CD14-positive monocyte (primary cell): Measurements from ENCODE around the gene NSG2. TPM values are rescaled to one million over a fixed set of nuclear protein-coding genes. Genes with fewer than 3 reads are reported as not detected.

Experiments
- DNase-seq, 3 donors: peaks; one replicate each; pipeline ENCODE4 v3.0.0-alpha.2; 2011 to 2022
- H2AFZ ChIP-seq: 2 replicates; pipeline ENCODE4 v1.6.0; 2012; ENCODE audit warnings: mild to moderate bottlenecking, low read depth, low read length, inconsistent platforms; ENCODE audit not compliant: insufficient read depth, poor library complexity, severe bottlenecking
- H3K27ac ChIP-seq, 2 donors: 1 replicate in 1 of 2; 2 replicates in 1 of 2; pipeline ENCODE4 v1.5.1; 2012 to 2013; ENCODE audit warnings: low read length in 2 of 2, control low read depth in 1 of 2, inconsistent platforms in 1 of 2, low read depth in 1 of 2, mild to moderate bottlenecking in 1 of 2
- H3K27me3 ChIP-seq, 2 donors: one replicate each; pipeline versions ENCODE4 v1.6.0 to v1.6.1; 2011 to 2013; ENCODE audit warnings: low read length in 2 of 2; ENCODE audit not compliant: control insufficient read depth in 2 of 2, insufficient read depth in 2 of 2
- H3K36me3 ChIP-seq, 2 donors: replicated peaks in 1 of 2; 1 replicate in 1 of 2; 2 replicates in 1 of 2; pipeline versions ENCODE4 v1.5.1 to v1.6.1; 2012 to 2013; ENCODE audit warnings: low read length in 2 of 2, control low read depth in 1 of 2, inconsistent platforms in 1 of 2, mild to moderate bottlenecking in 1 of 2; ENCODE audit not compliant: insufficient read depth in 2 of 2, control insufficient read depth in 1 of 2
- H3K4me1 ChIP-seq, 2 donors: 1 replicate in 1 of 2; 2 replicates in 1 of 2; pipeline versions ENCODE4 v1.5.1 to v1.6.1; 2012 to 2013; ENCODE audit warnings: low read length in 2 of 2, control low read depth in 1 of 2, inconsistent platforms in 1 of 2, mild to moderate bottlenecking in 1 of 2, moderate library complexity in 1 of 2; ENCODE audit not compliant: insufficient read depth in 2 of 2, control insufficient read depth in 1 of 2
- H3K4me2 ChIP-seq: replicated peaks from 2 replicates; pipeline ENCODE3; 2012; ENCODE audit warnings: low read length, moderate library complexity, mild to moderate bottlenecking; ENCODE audit not compliant: poor library complexity, severe bottlenecking; ENCODE audit errors: extremely low read depth
- H3K4me3 ChIP-seq, 3 experiments: fragments of 200-600 bp in 1 of 3; sonication (generic) in 1 of 3; replicated peaks in 1 of 3; 1 replicate in 2 of 3; 2 replicates in 1 of 3; pipeline ENCODE4 v1.5.1; 2011 to 2013; ENCODE audit warnings: low read length in 3 of 3, mild to moderate bottlenecking in 3 of 3, control low read depth in 2 of 3, low read depth in 2 of 3, inconsistent platforms in 1 of 3, moderate library complexity in 1 of 3
- H3K79me2 ChIP-seq: 2 replicates; pipeline ENCODE4 v1.6.0; 2012; ENCODE audit warnings: mild to moderate bottlenecking, control low read depth, inconsistent platforms, low read length, moderate library complexity; ENCODE audit not compliant: insufficient read depth
- H3K9ac ChIP-seq: 2 replicates; pipeline ENCODE4 v1.6.0; 2017; ENCODE audit warnings: low read length, mild to moderate bottlenecking; ENCODE audit not compliant: insufficient read depth, poor library complexity, severe bottlenecking
- H3K9me3 ChIP-seq, 2 donors: replicated peaks in 1 of 2; 1 replicate in 1 of 2; 2 replicates in 1 of 2; pipeline versions ENCODE4 v1.5.1 to v1.6.1; 2012 to 2013; ENCODE audit warnings: low read length in 2 of 2, control low read depth in 1 of 2; ENCODE audit not compliant: control insufficient read depth in 1 of 2, insufficient read depth in 1 of 2
- H4K20me1 ChIP-seq: 2 replicates; pipeline ENCODE4 v1.6.0; 2012; ENCODE audit warnings: mild to moderate bottlenecking, low read length, control low read depth, moderate library complexity; ENCODE audit not compliant: insufficient read depth
- H3K27ac Mint-ChIP-seq, 7 donors: one replicate each; pipeline ENCODE4 v1.8.0; 2020; ENCODE audit warnings: mild to moderate bottlenecking in 7 of 7, mixed read lengths in 7 of 7, moderate library complexity in 6 of 7, inconsistent platforms in 2 of 7
- H3K27me3 Mint-ChIP-seq, 3 donors: one replicate each; pipeline ENCODE4 v1.8.0; 2021 to 2022; ENCODE audit warnings: low read depth in 3 of 3, mild to moderate bottlenecking in 3 of 3, mixed read lengths in 3 of 3, moderate library complexity in 3 of 3, inconsistent platforms in 1 of 3
- H3K36me3 Mint-ChIP-seq, 2 donors: one replicate each; pipeline ENCODE4 v1.8.0; 2020; ENCODE audit warnings: mixed read lengths in 2 of 2, inconsistent platforms in 1 of 2, mild to moderate bottlenecking in 1 of 2
- H3K4me1 Mint-ChIP-seq: one replicate; pipeline ENCODE4 v1.8.0; 2020; ENCODE audit warnings: mild to moderate bottlenecking, mixed read lengths
- H3K4me3 Mint-ChIP-seq, 2 donors: one replicate each; pipeline ENCODE4 v1.8.0; 2020; ENCODE audit warnings: mild to moderate bottlenecking in 2 of 2, mixed read lengths in 2 of 2, moderate library complexity in 1 of 2
- H3K9me3 Mint-ChIP-seq, 7 donors: one replicate each; pipeline ENCODE4 v1.8.0; 2020 to 2022; ENCODE audit warnings: mixed read lengths in 7 of 7, mild to moderate bottlenecking in 6 of 7, moderate library complexity in 6 of 7, inconsistent platforms in 2 of 7
- WGBS: methylation state at CpG from one replicate; pipeline ENCODE4 v1.1.5; 2013; ENCODE audit warnings: missing lambda C conversion rate; ENCODE audit not compliant: insufficient coverage; 5-methylcytosine and 5-hydroxymethylcytosine counted together
- intact Hi-C, 2 donors: fragments of 100-400 bp; cut with micrococcal nuclease; formaldehyde crosslinking; loops; one replicate each; pipeline versions ENCODE4 v1.15.0 to v1.15.1; 2023
- polyA plus RNA-seq, 3 donors: library from polyadenylated mRNA; depleted of rRNA in 1 of 3; unstranded in 2 of 3; stranded (reverse) in 1 of 3; fragments of 300-500 nt in 2 of 3; fragments of >200 nt in 1 of 3; fragmentation: Illumina TruSeq in 2 of 3; gene quantifications; 1 replicate in 2 of 3; 2 replicates in 1 of 3; pipeline ENCODE4 v1.2.3, GENCODE V29; 2012 to 2021
- TF ChIP-seq, protein P1 (sequence below): fragments of 200-600 bp; IDR thresholded peaks from one replicate; pipeline ENCODE4 v1.8.0; 2022; ENCODE audit warnings: antibody characterized with exemption, mild to moderate bottlenecking

Gene NSG2
- polyA plus RNA-seq, 3 donors = not detected

DNA sequence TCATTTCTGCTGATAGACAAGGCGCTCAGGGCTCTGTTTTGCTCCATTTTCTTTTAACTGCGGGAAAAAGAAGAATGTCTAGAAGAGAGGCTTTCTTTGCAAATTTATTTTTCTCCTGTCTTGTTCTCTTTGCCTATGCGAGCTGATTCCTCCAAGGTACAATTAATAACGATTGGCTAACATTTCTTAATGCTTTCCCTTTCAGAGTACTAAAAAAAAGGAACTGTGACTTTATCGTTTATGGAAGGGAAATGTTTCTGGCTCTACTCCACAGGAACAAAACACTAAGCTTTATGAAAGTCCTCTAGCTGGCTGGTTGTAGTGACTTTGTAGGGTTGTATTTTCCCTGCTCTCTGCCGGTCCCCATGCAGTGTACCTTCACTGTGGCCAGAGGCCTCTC lies 11.7 kb downstream of the NSG2 start:
- Mint-ChIP-seq H3K9me3 (peaks cover 0 to 2% (median 0%) of the 10 kb centered on the region in 7 donors), H3K4me1 (no peaks in the 10 kb centered on the region), H3K27ac (no peak overlapping the region), H3K36me3 (no peaks in the 10 kb centered on the region), H3K4me3 (no peak overlapping the region), H3K27me3 (peaks cover 3 to 7% (median 4%) of the 10 kb centered on the region in 3 donors)
- Histone ChIP-seq H2AFZ (no peak overlapping the region), H3K79me2 (no peaks in the 10 kb centered on the region), H3K4me1 (no peaks in the 10 kb centered on the region), H3K4me3 (no peak overlapping the region), H3K27ac (no peak overlapping the region), H3K27me3 (peaks cover 0 to 3% of the 10 kb centered on the region in 2 donors), H4K20me1 (no peaks in the 10 kb centered on the region), H3K9ac (no peak overlapping the region), H3K4me2 (no peak overlapping the region), H3K9me3 (no peaks in the 10 kb centered on the region), H3K36me3 (no peaks in the 10 kb centered on the region)
- intact Hi-C loops = no loop called here
- TF ChIP-seq, protein P1, sequence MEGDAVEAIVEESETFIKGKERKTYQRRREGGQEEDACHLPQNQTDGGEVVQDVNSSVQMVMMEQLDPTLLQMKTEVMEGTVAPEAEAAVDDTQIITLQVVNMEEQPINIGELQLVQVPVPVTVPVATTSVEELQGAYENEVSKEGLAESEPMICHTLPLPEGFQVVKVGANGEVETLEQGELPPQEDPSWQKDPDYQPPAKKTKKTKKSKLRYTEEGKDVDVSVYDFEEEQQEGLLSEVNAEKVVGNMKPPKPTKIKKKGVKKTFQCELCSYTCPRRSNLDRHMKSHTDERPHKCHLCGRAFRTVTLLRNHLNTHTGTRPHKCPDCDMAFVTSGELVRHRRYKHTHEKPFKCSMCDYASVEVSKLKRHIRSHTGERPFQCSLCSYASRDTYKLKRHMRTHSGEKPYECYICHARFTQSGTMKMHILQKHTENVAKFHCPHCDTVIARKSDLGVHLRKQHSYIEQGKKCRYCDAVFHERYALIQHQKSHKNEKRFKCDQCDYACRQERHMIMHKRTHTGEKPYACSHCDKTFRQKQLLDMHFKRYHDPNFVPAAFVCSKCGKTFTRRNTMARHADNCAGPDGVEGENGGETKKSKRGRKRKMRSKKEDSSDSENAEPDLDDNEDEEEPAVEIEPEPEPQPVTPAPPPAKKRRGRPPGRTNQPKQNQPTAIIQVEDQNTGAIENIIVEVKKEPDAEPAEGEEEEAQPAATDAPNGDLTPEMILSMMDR = no peak
- DNase-seq = no peak
- WGBS = 43% methylated on average over 1 of the region's 6 CpGs

DNA sequence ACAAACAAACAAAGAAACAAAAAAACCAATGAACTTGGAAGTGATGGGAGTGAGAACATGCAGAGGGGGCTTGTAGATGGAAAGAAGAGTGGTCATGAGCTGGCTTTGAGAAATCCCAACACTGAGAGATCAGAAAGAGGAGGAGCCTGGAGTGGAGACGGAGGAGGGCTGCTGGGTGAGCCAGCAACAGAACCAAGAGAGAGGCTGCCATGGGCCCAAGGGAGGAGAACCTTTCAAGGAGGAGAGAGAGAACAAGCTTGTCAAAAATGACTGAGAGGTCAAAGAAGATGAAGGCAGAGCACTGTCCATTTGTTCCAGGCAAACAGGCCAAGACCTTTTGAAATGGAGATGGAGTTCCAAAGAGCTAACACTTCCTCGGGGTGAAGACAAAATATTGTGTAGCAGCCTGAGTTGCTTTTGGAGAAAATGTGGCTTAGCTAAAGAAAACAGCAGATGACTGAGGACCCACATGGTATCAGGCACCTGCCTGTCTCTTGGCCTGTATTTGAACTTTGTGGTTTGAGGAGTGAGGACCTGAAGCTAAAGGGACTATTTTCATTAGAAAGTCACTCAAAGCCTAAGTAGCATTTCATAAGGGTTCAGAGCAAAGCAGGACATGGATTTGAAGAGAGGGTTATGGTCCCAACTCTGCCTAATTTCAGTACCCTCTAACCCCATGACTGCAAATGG lies 13.1 kb downstream of the NSG2 start:
- H3K9ac ChIP-seq = no peak overlapping the region
- H3K4me1 Mint-ChIP-seq = no peaks in the 10 kb centered on the region
- WGBS = 75% methylated on average over 2 of the region's 2 CpGs
- H3K4me3 Mint-ChIP-seq = no peak overlapping the region
- no peak overlapping the region for H3K4me2 ChIP-seq
- no peak overlapping the region for H3K4me3 ChIP-seq
- no peak overlapping the region for H3K27ac Mint-ChIP-seq
- peaks cover 0 to 2% (median 0%) of the 10 kb centered on the region in 7 donors for H3K9me3 Mint-ChIP-seq
- no peaks in the 10 kb centered on the region for H3K36me3 Mint-ChIP-seq
- no peaks in the 10 kb centered on the region for H3K79me2 ChIP-seq
- intact Hi-C loops = no loop called here
- no peak overlapping the region for H2AFZ ChIP-seq
- H3K27me3 Mint-ChIP-seq = peaks cover 3 to 9% (median 7%) of the 10 kb centered on the region in 3 donors
- H3K27ac ChIP-seq = no peak overlapping the region
- H3K36me3 ChIP-seq = no peaks in the 10 kb centered on the region
- peaks cover 0 to 3% of the 10 kb centered on the region in 2 donors for H3K27me3 ChIP-seq
- TF ChIP-seq, protein P1 = no peak
- no peak for DNase-seq
- no peaks in the 10 kb centered on the region for H4K20me1 ChIP-seq
- H3K9me3 ChIP-seq = no peaks in the 10 kb centered on the region
- H3K4me1 ChIP-seq = no peaks in the 10 kb centered on the region
